Measurements from ENCODE around the gene CFTR.

GRCh38 chr7:117665368-117665767, 185.5 kb downstream of the CFTR start:
- TF ChIP-seq TCF7L2 (IDR thresholded peaks at IDR 0.05; ENCODE audit: borderline replicate concordance, extremely low read depth, insufficient read depth, insufficient read length) (no peak), EZH2 (IDR thresholded peaks at IDR 0.05) (no peak), CTCF (IDR thresholded peaks at IDR 0.05 in 2 of 3, conservative IDR thresholded peaks at IDR 0.05 in 1 of 3; ENCODE audit: borderline replicate concordance in 1 of 3, insufficient read depth in 1 of 3, low read depth in 2 of 3, low read length in 2 of 3) (no peak), ELF1 (IDR thresholded peaks at IDR 0.05; ENCODE audit: borderline replicate concordance, low read depth) (no peak), SP1 (IDR thresholded peaks at IDR 0.05; ENCODE audit: low read depth) (no peak), ATF3 (IDR thresholded peaks at IDR 0.05) (no peak), ZNF274 (IDR thresholded peaks at IDR 0.05; ENCODE audit: low read depth, low read length) (no peak), POLR2AphosphoS5 (IDR thresholded peaks at IDR 0.05; ENCODE audit: low read depth, low read length) (no peak), SIN3A (IDR thresholded peaks at IDR 0.05; ENCODE audit: low read depth) (no peak), EGR1 (IDR thresholded peaks at IDR 0.05; ENCODE audit: low read depth) (no peak), POLR2A (IDR thresholded peaks at IDR 0.05; ENCODE audit: borderline replicate concordance, extremely low read depth, insufficient read depth, insufficient read length) (no peak), ZFX (IDR thresholded peaks at IDR 0.05) (no peak)
